Suprapubic skin (tissue), 3 donors: ENCODE measurements around the gene RFX7.

Source experiments
- EP300 ChIP-seq: sonication (generic); formaldehyde crosslinking; IDR thresholded peaks from one replicate; pipeline ENCODE4 v1.6.1; 2017; ENCODE audit warnings: antibody characterized with exemption
- TF ChIP-seq, protein P1 (sequence below), 2 donors: fragments of 200-600 bp in 1 of 2; fragments of 450-650 bp in 1 of 2; sonication (generic) in 1 of 2; IDR thresholded peaks; one replicate each; pipeline ENCODE4 v1.5.1; 2016 to 2019; ENCODE audit warnings: antibody characterized with exemption in 2 of 2, mild to moderate bottlenecking in 1 of 2, moderate library complexity in 1 of 2

DNA sequence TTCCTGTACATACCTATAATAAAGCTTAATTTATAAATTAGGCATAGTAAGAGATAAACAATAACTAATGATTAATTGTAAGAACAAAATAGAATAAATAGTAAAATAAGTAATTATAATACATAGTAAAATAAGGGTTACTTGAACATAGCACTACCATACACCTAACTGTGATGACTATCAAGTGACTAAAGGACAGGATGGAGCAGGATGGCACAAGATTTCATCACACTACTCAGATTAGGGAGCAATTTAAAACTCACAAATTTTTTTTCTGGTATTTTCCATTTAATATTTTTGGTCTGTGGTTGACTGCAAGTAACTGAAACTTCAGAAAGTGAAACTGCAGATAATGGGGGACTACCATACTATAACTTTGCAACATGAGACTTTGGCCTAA is 14.8 kb downstream of the RFX7 start:
- TF ChIP-seq, protein P1, sequence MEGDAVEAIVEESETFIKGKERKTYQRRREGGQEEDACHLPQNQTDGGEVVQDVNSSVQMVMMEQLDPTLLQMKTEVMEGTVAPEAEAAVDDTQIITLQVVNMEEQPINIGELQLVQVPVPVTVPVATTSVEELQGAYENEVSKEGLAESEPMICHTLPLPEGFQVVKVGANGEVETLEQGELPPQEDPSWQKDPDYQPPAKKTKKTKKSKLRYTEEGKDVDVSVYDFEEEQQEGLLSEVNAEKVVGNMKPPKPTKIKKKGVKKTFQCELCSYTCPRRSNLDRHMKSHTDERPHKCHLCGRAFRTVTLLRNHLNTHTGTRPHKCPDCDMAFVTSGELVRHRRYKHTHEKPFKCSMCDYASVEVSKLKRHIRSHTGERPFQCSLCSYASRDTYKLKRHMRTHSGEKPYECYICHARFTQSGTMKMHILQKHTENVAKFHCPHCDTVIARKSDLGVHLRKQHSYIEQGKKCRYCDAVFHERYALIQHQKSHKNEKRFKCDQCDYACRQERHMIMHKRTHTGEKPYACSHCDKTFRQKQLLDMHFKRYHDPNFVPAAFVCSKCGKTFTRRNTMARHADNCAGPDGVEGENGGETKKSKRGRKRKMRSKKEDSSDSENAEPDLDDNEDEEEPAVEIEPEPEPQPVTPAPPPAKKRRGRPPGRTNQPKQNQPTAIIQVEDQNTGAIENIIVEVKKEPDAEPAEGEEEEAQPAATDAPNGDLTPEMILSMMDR (IDR thresholded peaks at IDR 0.05) = no peak
- no peak for TF ChIP-seq EP300
